ENCODE data around the gene UBE3A.

- no peak for TF ChIP-seq CTCF (IDR thresholded peaks at IDR 0.05)
- no peak for TF ChIP-seq REST (IDR thresholded peaks at IDR 0.05; ENCODE audit: insufficient read depth in 1 of 2, low read depth in 2 of 2, low read length in 1 of 2)
- TF ChIP-seq SIN3A (IDR thresholded peaks at IDR 0.05; ENCODE audit: borderline replicate concordance, insufficient read depth, low read depth, low read length) = no peak
- no peak for TF ChIP-seq POLR2AphosphoS5 (IDR thresholded peaks at IDR 0.05; ENCODE audit: low read depth, low read length)
Measured at GRCh38 chr15:25424073-25424472, 14.8 kb downstream of the UBE3A start.

All from Panc1 (cell line).